Measurements from ENCODE around the gene TOMM6. TPM values are rescaled to one million over a fixed set of nuclear protein-coding genes. Genes with fewer than 3 reads are reported as not detected.

TOMM6 gene
- total RNA-seq, 1 experiment from 2014 or later = 292 TPM

GRCh38 chr6:41740366-41741162, 46.9 kb upstream of the TOMM6 start:
- no peak for DNase-seq (ENCODE audit: low read depth, low spot score)
- intact Hi-C loops (cut with micrococcal nuclease) = no loop called here
- Histone ChIP-seq H4K20me1 (ENCODE audit: insufficient read depth) (no peaks in the 10 kb centered on the region), H3K79me2 (ENCODE audit: insufficient read depth, low read length) (no peaks in the 10 kb centered on the region), H2AFZ (ENCODE audit: low read depth, low read length, poor library complexity, severe bottlenecking) (no peak overlapping the region), H3K4me1 (ENCODE audit: control insufficient read depth in 1 of 2, insufficient read depth in 2 of 2, low read length in 2 of 2) (peaks cover 10 to 27% of the 10 kb centered on the region in 2 experiments), H3K9me3 (ENCODE audit: control insufficient read depth in 1 of 2, insufficient read depth in 1 of 2, low read depth in 1 of 2, low read length in 2 of 2) (no peaks in the 10 kb centered on the region), H3K27ac (ENCODE audit: low read depth, low read length) (no peak overlapping the region), H3K4me2 (ENCODE audit: low read length) (no peak overlapping the region), H3K4me3 (replicated peaks in 1 of 2; ENCODE audit: low read depth in 1 of 2, low read length in 2 of 2) (no peak overlapping the region), H3K9ac (ENCODE audit: low read length) (no peak overlapping the region), H3K9me2 (ENCODE audit: insufficient read depth) (no peaks in the 10 kb centered on the region), H3K36me3 (ENCODE audit: control insufficient read depth in 1 of 2, insufficient read depth in 2 of 2, low read length in 2 of 2) (no peaks in the 10 kb centered on the region), H3K27me3 (ENCODE audit: insufficient read depth, low read length) (no peaks in the 10 kb centered on the region)
- no peak for TF ChIP-seq MAX (IDR thresholded peaks at IDR 0.05)
- TF ChIP-seq TCF7L2 (IDR thresholded peaks at IDR 0.05; ENCODE audit: borderline replicate concordance, extremely low read depth, insufficient read depth, insufficient read length) = no peak
- no peak for TF ChIP-seq POLR2A (IDR thresholded peaks at IDR 0.05; ENCODE audit: borderline replicate concordance, extremely low read depth, insufficient read depth, insufficient read length)
- TF ChIP-seq SIN3A (IDR thresholded peaks at IDR 0.05; ENCODE audit: low read depth) = no peak
- ChIA-PET RAD21 (ENCODE audit: low non-redundant PET in 1 of 2, low total read pairs in 2 of 2, uncharacterized antibody in 2 of 2, unreplicated experiment in 2 of 2) (no interaction called here), POLR2A (no interaction called here), CTCF (no interaction called here)
- no peak for ATAC-seq
- no TSS peak for BruUV-seq (replicated peaks)

- Histone ChIP-seq H4K20me1 (ENCODE audit: insufficient read depth) (no peaks in the 10 kb centered on the region), H3K4me1 (ENCODE audit: control insufficient read depth in 1 of 2, insufficient read depth in 2 of 2, low read length in 2 of 2) (peaks cover 6 to 19% of the 10 kb centered on the region in 2 experiments; a peak in 3 of 4 replicates), H3K27me3 (ENCODE audit: insufficient read depth, low read length) (no peaks in the 10 kb centered on the region), H3K79me2 (ENCODE audit: insufficient read depth, low read length) (no peaks in the 10 kb centered on the region), H3K4me2 (ENCODE audit: low read length) (peak overlapping the region; percentile 46), H3K36me3 (ENCODE audit: control insufficient read depth in 1 of 2, insufficient read depth in 2 of 2, low read length in 2 of 2) (no peaks in the 10 kb centered on the region), H3K9me2 (ENCODE audit: insufficient read depth) (no peaks in the 10 kb centered on the region), H3K4me3 (replicated peaks in 1 of 2; ENCODE audit: low read depth in 1 of 2, low read length in 2 of 2) (no peak overlapping the region), H3K27ac (ENCODE audit: low read depth, low read length) (no peak overlapping the region), H3K9ac (ENCODE audit: low read length) (no peak overlapping the region), H2AFZ (ENCODE audit: low read depth, low read length, poor library complexity, severe bottlenecking) (no peak overlapping the region), H3K9me3 (ENCODE audit: control insufficient read depth in 1 of 2, insufficient read depth in 1 of 2, low read depth in 1 of 2, low read length in 2 of 2) (no peaks in the 10 kb centered on the region)
- POLR2A ChIA-PET = no interaction called here
- DNase-seq (ENCODE audit: low read depth, low spot score) (no peak), ATAC-seq (peak; percentile 35)
- RAD21 ChIA-PET (ENCODE audit: low non-redundant PET in 1 of 2, low total read pairs in 2 of 2, uncharacterized antibody in 2 of 2, unreplicated experiment in 2 of 2) = no interaction called here
- BruUV-seq (replicated peaks) = no TSS peak
- CTCF ChIA-PET = no interaction called here
- intact Hi-C loops (cut with micrococcal nuclease) = no loop called here
- TF ChIP-seq FOSL1 (IDR thresholded peaks at IDR 0.05; ENCODE audit: low read depth) = no peak
- no peak for TF ChIP-seq SIN3A (IDR thresholded peaks at IDR 0.05; ENCODE audit: low read depth)
- TF ChIP-seq ZBTB33 (IDR thresholded peaks at IDR 0.05; ENCODE audit: extremely low read depth, insufficient replicate concordance, low read length) = no peak
- TF ChIP-seq CBX3 (IDR thresholded peaks at IDR 0.05; ENCODE audit: low read depth) = no peak
- no peak for TF ChIP-seq SRF (IDR thresholded peaks at IDR 0.05; ENCODE audit: low read depth)
- no peak for TF ChIP-seq JUND (IDR thresholded peaks at IDR 0.05)
- TF ChIP-seq EZH2phosphoT487 (IDR thresholded peaks at IDR 0.05; ENCODE audit: borderline replicate concordance) = no peak
- no peak for TF ChIP-seq RAD21 (IDR thresholded peaks at IDR 0.05; ENCODE audit: low read depth)
- no peak for TF ChIP-seq MAX (IDR thresholded peaks at IDR 0.05)
- TF ChIP-seq CTCF (IDR thresholded peaks at IDR 0.05 in 2 of 3, conservative IDR thresholded peaks at IDR 0.05 in 1 of 3; ENCODE audit: borderline replicate concordance in 1 of 3, insufficient read depth in 1 of 3, low read depth in 2 of 3, low read length in 2 of 3) = no peak
- no peak for TF ChIP-seq EGR1 (IDR thresholded peaks at IDR 0.05; ENCODE audit: low read depth)
Measured at GRCh38 chr6:41741625-41742490, 45.6 kb upstream of the TOMM6 start.
